HG02610 (cell line): ENCODE results near the gene RBMS3.

Experiments used
- ATAC-seq: cut with Tn5 transposase; IDR thresholded peaks from one replicate; pipeline ENCODE4 v1.9.1; 2021; ENCODE audit warnings: mild to moderate bottlenecking, moderate library complexity; ENCODE audit not compliant: unreplicated experiment

RBMS3 gene

DNA sequence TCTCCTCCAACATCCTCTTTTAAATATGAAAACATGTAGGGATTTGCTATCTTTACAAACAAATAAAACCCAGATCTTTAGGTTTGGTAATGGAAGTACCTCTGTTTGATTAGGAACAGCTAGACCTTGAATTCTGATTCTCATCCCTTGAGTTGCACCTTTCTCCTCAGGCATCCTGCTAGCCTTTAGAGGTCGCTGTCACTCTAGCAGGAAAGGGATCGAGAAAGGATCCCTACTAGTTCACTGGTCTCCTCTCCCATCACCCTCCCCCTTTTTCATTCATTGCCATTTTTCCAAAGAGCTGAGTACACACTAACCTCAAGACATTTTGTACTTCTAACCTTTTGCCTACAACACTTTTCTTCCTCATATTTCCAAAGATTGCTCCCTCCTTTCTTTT is 569.8 kb downstream of the RBMS3 start:
- no peak for ATAC-seq

GRCh38 chr3:29852767-29853166 is 571.9 kb downstream of the RBMS3 start:
- no peak for ATAC-seq

DNA sequence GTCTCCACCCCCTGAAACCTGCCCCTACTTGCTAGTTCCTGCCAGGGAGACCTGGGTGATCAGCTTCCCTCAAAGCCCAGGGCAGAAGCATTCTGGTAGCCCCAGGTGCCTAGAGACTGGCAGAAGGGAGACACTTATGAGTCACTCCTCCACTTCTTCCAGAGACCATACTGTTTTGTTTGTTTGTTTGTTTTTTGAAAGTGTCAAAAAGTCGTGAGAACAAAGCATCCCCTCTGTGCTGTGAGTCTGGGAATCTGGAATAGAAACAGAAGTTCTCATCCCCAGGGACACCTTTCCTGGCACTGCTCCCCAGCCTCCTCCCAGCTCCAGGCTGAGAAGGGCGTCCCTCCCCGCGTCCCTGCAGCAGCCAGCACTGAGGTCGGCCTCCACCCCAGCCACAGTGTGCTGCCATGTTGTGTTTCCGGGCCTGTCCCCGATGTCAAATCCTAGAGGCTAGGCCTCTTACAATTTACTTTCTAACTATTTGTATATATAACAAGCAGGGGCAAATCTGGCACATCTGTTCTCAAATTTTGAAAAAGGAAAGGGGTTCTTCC is 573.0 kb downstream of the RBMS3 start:
- ATAC-seq = no peak

DNA sequence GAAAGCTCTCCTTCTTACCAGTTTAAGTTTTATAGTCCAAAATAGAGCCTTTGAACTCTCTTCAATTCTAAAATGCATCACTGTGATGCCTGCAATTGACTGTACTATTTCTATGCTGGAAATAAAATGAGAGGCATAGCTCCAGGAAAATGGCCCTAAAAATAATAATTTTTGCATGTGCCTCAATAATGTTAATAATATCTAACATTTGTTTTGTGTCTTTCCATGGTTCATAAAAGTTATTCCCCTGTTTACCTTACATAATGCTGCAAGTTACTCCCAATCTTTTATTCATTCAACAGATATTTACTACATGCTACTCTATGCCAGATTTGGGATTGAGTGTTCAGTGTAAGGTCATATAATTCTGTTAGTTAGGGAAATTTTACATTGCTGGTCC is 574.0 kb downstream of the RBMS3 start:
- ATAC-seq = no peak

- no peak for ATAC-seq
These were observed 578.9 kb downstream of the RBMS3 start for GRCh38 chr3:29859726-29860270.

GRCh38 chr3:29864809-29865208 is 583.9 kb downstream of the RBMS3 start:
- no peak for ATAC-seq

- ATAC-seq = no peak
These were observed 587.8 kb downstream of the RBMS3 start for GRCh38 chr3:29868543-29869101.

- ATAC-seq = no peak
These were observed 589.3 kb downstream of the RBMS3 start for GRCh38 chr3:29870136-29870535.

DNA sequence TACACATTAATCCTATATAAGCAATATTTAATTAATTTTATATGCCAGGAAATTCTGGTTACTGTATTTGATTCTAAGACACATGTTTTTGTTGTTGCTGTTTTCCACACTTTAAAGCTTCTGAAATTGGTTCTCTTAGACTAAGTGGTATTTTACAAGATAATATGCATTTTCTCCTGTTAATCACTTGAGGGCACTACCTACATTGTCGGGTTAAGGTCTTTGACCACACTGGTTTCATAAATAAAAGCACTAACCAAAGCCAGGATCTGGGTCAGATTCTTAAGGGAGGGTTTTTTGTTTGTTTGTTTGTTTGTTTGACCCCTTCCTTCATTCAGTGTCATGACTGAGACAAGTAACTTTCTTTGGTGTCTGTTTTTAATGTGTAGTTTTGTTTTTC is 590.2 kb downstream of the RBMS3 start:
- no peak for ATAC-seq

DNA sequence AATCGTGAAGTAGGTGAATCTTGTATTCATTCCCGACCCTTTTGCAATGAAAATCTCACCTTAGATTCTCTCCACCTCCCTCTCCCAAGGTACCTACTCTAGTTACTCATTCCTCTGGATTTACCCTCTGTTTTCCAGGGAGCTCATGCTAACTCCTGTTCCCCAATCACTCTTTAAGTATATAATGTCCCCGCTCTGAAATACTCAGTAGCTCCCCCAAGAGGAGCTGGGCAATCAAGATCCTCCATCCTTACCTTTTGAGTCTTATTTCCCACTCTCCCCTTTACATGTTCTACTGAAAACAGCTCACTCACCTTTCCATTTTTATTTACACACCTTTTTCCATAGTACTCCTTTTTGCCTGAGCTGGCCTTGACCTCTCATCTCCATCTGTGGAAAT is 599.9 kb downstream of the RBMS3 start:
- no peak for ATAC-seq

DNA sequence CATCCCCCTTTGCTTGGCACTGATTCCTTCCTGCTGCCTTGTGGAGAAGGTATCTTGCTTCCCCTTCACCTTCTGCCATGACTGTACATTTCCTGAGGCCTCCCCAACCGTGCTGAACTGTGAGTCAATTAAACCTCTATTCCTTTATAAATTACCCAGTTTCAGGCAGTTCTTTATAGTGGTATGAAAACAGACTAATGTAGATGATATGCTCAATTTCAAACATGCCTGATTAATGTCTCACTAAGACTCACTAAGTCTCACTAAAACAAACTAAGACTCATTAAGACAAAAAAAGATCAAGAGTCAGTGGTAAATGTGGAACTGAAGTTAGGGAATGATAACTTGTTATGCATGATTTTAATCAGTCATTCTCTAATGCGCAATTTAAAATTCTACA is 606.6 kb downstream of the RBMS3 start:
- no peak for ATAC-seq

GRCh38 chr3:29889215-29889614 is 608.3 kb downstream of the RBMS3 start:
- ATAC-seq = no peak

- no peak for ATAC-seq
These were observed 609.9 kb downstream of the RBMS3 start for GRCh38 chr3:29890801-29891200.

DNA sequence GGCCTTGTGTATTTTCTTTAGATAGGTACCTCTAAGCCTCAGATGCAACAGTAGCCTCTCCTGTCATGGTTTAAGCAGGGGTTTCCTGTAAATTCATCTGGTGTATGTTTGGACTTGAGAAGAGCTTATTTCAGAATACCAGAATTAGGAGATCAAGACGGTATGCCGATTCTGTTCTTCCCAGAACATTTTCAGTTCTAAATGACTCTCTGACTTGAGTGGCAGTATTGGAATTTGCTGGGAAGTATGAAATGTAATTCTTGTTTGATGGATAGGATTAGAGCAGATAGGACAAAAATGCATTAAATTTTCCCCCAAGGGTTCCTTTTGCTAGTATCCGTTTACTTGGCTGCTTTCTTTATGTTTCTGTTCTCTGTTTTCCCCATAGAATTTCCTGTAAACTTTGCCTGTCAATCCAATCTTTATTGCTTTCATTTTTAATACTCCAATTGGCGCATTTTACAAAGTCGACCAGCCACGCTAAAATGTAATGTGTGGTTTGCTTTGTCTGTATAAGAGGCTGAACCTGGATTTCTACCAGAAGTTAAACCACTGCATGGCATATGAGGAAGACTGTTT is 612.2 kb downstream of the RBMS3 start:
- ATAC-seq = no peak

DNA sequence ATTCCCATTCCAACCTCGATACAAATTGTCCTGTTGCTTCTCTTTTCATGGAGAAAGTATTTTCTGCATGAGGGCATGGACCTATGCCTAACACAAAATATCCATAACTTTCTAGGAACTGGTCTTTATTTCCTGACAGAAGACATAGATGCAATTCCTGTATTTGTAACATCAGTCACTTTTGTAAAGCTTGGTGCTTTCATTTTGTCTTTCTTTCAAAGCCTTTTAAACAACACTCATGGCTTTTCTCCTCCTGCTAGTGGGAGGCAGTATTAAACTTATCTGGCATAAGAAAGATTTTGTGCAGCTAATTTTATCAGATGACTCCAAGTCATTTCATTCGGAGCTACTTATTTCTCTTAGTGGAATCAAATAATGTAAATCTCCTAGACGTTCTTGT is 616.0 kb downstream of the RBMS3 start:
- ATAC-seq = no peak

DNA sequence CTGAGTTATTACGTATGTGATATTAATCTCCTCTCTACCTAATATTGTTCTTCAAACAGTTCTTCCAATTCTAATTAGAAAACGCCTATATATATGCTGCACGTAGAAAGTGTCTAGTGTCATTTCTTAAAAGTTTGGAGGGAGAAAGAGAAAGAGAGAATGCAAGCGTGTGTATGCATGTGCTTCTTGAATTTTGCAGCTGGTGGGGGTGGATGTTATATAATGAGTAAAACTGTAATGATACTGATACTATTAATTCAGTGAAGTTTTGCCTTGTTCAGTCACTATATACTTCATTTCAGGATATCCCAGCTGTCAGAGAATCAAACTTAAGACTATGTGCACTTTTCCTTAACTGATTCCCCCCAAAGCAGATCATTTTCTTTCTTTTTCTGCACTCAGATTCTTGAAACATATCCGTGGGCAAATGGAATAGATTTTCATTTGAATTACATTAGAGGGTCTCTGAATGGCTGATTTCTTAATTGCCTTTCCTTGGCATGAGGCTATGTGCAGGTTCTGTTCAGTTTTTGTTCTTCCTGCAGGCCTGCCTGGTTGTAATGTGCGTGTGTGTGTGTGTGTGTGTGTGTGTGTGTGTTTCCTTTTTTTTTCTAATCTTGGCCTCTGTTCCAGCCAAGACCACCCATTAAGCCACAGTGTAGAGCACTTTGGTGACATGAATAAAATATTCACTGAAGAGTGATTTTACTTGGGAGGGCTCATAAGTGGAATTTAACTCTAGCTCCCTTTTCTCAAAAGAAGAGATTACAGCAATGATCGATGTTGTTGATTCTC is 617.5 kb downstream of the RBMS3 start:
- no peak for ATAC-seq

DNA sequence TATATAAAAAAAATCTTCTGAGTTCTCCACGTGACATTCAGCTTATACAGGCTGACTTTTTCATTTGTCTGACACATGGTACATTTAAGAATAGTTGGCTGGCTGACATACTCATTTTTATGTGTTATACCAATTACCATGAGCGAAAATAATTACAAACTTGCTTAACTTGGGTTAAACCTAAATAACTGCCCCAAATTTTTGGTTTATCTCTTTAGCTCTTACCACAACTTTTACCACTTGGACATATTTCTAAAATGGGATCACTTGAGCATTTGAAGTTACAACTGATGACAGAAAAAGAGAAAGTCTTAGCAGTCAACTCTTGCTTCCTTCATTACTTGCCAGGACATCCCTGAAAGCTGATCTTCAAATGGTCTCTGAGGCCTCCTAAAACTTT is 618.1 kb downstream of the RBMS3 start:
- ATAC-seq = no peak

GRCh38 chr3:29901097-29901496 is 620.2 kb downstream of the RBMS3 start:
- no peak for ATAC-seq

DNA sequence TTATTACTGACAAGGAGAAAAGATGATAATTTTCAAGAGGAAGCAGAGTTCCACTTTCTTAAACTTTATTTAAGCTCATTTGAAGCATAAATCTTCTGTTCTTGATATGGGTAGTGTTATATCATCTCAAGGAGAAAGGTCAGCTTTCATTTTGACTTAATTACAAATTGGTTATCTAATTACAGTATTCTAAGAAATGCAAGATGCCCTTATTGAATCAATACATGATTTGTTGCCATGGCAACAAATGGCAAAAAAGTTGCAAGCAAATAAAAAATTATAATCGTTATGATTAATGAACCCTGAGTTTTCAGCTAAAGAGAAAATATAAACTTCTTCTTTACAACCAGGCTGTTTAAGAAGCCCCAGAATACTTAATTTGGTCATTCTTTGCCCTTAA is 622.7 kb downstream of the RBMS3 start:
- ATAC-seq = no peak

GRCh38 chr3:29906906-29907305 is 626.0 kb downstream of the RBMS3 start:
- no peak for ATAC-seq

DNA sequence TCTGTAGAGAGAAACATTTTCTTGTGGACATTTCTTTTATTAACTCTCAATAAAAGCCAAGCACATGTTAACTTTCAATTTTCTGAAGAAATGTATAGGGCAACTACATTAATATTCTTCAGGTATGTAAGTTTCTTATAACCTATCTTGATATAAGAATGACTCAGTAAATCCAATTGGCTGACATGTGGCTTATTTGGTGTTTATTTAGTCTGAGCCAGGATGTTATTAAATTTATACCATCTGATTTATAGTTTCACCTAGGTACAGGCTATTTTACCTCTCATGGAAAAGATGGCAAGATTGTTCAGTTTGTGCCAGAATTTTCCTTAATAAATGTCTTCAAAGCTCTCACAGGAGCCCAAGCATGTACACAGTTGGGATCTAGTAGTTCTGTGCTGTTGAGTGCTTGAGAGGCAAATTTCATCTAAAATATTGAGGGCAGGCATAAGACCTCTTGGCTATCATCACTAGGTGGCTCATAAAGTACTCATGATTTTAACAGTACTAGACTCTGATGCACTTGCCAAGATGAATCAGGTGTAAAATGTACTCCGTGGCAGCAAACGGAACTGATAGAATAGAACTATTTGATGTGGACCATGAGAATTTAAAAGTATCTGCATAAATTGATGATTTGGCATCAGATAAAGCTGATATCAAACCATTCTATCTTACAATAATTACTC is 631.9 kb downstream of the RBMS3 start:
- no peak for ATAC-seq
